ENCODE results near the gene SETD7. TPM values are rescaled to one million over a fixed set of nuclear protein-coding genes. Genes with fewer than 3 reads are reported as not detected.

SETD7 gene
- total RNA-seq, 1 donor from 2014 or later = 11.9 TPM

DNA sequence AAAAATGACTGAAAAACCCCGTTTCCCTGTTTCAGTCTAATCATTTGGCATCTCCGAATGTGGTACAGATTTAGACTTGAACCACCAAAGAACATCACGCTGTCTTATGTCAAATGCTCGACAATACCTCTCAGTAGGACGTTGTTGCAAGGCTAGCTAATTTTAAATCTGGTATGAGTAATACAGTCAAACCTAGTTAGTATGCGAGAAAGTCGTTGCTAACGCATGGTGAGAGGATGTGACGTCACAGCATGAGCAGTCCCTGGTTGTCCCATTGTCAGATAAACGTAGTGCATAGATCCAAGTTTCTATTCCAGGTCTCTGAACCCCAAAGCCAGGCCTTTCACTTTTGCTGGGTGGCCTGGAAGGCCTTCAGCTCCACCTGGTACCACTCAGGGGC is 44.7 kb downstream of the SETD7 start:
- H3K4me3 Mint-ChIP-seq (ENCODE audit: low read depth) = no peak overlapping the region
- H3K36me3 Mint-ChIP-seq (ENCODE audit: insufficient read depth) = peaks cover 18% of the 10 kb centered on the region
- H3K27me3 Mint-ChIP-seq = no peaks in the 10 kb centered on the region
- H3K27ac Mint-ChIP-seq = no peak overlapping the region
- H3K9me3 Mint-ChIP-seq (ENCODE audit: low read depth) = no peaks in the 10 kb centered on the region
- TF ChIP-seq, protein P1, sequence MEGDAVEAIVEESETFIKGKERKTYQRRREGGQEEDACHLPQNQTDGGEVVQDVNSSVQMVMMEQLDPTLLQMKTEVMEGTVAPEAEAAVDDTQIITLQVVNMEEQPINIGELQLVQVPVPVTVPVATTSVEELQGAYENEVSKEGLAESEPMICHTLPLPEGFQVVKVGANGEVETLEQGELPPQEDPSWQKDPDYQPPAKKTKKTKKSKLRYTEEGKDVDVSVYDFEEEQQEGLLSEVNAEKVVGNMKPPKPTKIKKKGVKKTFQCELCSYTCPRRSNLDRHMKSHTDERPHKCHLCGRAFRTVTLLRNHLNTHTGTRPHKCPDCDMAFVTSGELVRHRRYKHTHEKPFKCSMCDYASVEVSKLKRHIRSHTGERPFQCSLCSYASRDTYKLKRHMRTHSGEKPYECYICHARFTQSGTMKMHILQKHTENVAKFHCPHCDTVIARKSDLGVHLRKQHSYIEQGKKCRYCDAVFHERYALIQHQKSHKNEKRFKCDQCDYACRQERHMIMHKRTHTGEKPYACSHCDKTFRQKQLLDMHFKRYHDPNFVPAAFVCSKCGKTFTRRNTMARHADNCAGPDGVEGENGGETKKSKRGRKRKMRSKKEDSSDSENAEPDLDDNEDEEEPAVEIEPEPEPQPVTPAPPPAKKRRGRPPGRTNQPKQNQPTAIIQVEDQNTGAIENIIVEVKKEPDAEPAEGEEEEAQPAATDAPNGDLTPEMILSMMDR (IDR thresholded peaks at IDR 0.05; ENCODE audit: unreplicated experiment) = no peak
- no peak for DNase-seq (ENCODE audit: low spot score, unreplicated experiment)
- no peaks in the 10 kb centered on the region for H3K4me1 Mint-ChIP-seq (ENCODE audit: low read depth)

DNA sequence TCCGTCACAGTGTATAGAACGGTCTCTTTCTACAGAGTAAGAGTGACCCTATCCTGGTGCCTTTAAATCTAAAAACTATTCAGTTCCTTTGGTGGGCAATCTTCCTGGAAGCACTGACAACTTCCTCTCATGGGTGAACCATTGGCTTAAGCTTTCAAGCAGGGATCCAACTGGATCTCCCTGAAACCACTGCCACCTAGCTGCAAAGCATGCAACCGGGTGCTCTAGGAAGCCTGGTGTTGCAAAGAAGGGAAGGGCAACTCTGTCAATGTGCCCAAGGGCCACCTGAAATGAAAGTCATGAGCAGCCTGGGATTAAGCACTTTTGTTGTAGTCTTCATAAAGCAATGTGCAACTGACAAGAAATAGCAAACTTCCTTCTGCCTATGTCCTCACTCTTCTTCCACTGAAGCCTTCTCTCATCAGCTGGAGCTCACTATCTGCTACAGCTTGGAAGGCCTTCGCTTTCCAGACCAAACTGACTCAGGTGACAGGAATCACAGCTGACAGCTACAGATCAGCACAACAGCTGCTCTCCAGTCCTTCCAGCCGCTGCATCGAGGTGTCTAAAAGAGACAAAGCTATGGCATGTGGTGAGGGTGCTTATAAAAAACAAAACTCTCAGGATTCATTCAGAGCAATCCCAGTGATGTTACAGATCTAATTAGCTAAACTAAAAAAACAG is 46.1 kb downstream of the SETD7 start:
- Mint-ChIP-seq H3K27me3 (no peaks in the 10 kb centered on the region), H3K4me1 (ENCODE audit: low read depth) (no peaks in the 10 kb centered on the region), H3K4me3 (ENCODE audit: low read depth) (no peak overlapping the region), H3K27ac (no peak overlapping the region), H3K36me3 (ENCODE audit: insufficient read depth) (peaks cover 14% of the 10 kb centered on the region), H3K9me3 (ENCODE audit: low read depth) (no peaks in the 10 kb centered on the region)
- DNase-seq (ENCODE audit: low spot score, unreplicated experiment) = no peak
- TF ChIP-seq, protein P1 (IDR thresholded peaks at IDR 0.05; ENCODE audit: unreplicated experiment) = peak; percentile 44

DNA sequence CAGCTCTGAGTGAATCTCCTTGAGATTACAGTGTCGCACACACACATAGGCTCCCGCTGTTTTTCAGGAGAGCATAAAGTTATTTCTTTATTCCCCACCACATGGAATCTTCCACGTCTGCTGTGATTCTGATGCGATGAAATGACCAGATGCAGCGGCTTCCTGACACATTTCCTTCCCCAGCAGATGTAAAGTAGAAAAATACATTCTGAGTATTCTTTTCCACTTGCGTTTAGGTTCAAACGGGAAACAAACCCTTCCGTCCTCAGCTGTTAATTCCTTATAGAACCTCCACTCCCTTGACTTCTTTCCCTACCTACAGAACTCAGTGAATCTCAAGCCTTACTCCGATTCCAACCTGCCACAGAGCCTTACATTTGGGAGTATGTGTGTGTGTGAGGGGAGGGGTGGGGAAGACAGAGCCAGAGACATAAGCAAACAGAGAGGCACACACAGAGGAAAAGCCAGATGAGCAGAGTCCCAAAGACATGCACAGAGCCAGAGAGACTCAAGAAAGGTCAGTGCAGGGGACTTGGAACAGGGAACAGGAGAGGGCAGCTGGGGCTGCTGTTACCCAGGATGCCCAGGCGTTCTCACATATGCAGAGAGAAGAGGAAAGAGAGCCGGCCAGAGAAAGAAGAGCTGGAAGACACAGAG is 47.3 kb downstream of the SETD7 start:
- TF ChIP-seq, protein P1 (IDR thresholded peaks at IDR 0.05; ENCODE audit: unreplicated experiment) = no peak
- Mint-ChIP-seq H3K4me3 (ENCODE audit: low read depth) (no peak overlapping the region), H3K4me1 (ENCODE audit: low read depth) (no peaks in the 10 kb centered on the region), H3K36me3 (ENCODE audit: insufficient read depth) (peaks cover 10% of the 10 kb centered on the region), H3K9me3 (ENCODE audit: low read depth) (peaks cover 2% of the 10 kb centered on the region), H3K27me3 (no peaks in the 10 kb centered on the region), H3K27ac (no peak overlapping the region)
- no peak for DNase-seq (ENCODE audit: low spot score, unreplicated experiment)

DNA sequence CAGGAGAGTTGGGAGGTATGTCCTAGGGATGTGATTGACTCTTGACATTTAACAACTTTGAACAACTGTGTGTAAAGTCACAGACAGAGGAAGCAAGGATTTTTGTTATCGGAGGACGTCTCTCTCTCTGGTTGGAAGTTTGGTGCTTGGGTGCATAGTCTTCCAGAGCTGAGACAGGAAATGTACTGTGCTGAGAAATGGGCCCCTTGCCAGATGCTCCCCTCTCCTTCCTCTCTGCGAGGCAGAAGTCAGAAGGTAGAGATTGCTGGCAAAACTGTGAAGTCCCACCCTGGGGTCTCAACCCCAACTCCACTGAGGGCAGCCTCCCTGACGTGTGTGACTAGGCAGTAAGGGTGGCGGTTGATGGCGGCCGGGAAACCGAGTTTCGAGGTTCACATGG is 49.2 kb downstream of the SETD7 start:
- TF ChIP-seq, protein P1 (IDR thresholded peaks at IDR 0.05; ENCODE audit: unreplicated experiment) = no peak
- DNase-seq (ENCODE audit: low spot score, unreplicated experiment) = no peak
- H3K4me3 Mint-ChIP-seq (ENCODE audit: low read depth) = no peak overlapping the region
- H3K27ac Mint-ChIP-seq = no peak overlapping the region
- peaks cover 3% of the 10 kb centered on the region for H3K9me3 Mint-ChIP-seq (ENCODE audit: low read depth)
- H3K36me3 Mint-ChIP-seq (ENCODE audit: insufficient read depth) = peaks cover 10% of the 10 kb centered on the region
- H3K4me1 Mint-ChIP-seq (ENCODE audit: low read depth) = no peaks in the 10 kb centered on the region
- no peaks in the 10 kb centered on the region for H3K27me3 Mint-ChIP-seq

DNA sequence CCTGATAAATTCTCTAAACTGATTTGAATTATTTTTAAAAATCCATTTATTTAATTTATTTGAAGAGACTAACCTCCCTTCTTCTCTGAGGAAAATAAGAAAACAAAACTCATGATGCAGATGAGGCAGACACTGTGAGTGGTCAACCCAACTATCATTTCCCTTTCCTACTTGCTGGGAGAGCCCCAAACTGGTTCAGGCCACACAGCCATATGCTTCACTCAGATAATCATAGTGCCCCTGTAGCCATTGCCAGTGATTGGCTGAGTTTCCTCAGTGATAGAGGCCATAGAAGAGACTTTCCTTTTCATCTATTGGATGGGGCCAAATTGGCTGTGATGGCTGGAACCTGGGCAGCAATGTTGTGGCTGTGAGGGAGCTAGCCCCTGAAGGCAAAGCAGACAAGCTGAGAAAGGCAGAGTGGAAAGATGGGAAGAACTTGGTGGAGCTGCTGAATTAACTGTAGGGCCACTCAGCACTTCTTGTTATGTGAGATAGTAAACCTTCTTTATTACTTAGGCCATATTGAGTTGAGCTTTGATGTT is 52.3 kb downstream of the SETD7 start:
- Mint-ChIP-seq H3K27ac (no peak overlapping the region), H3K27me3 (no peaks in the 10 kb centered on the region), H3K36me3 (ENCODE audit: insufficient read depth) (peaks cover 4% of the 10 kb centered on the region), H3K9me3 (ENCODE audit: low read depth) (peaks cover 3% of the 10 kb centered on the region), H3K4me1 (ENCODE audit: low read depth) (peaks cover 6% of the 10 kb centered on the region), H3K4me3 (ENCODE audit: low read depth) (no peak overlapping the region)
- TF ChIP-seq, protein P1 (IDR thresholded peaks at IDR 0.05; ENCODE audit: unreplicated experiment) = no peak
- no peak for DNase-seq (ENCODE audit: low spot score, unreplicated experiment)
